Measurements from ENCODE around the gene ZPLD1.

DNA sequence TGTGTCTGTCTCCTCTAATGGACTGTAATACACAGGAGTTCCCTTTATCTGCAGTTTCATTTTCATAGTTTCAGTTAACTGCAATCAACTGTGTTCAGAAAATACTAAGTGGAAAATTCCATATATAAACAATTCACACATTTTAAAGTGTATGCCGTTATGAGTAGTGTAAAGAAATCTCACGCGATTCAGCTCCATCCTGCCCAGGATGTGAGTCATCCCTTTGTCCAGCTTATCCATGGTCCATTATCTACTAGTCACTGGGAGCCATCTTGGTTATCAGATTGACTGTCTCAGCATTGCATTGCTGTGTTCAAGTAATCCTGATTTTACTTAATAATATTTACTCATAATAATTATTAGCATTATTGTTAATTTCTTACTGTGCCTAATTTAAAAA is 14.5 kb downstream of the ZPLD1 start:
- TF ChIP-seq, protein P1, sequence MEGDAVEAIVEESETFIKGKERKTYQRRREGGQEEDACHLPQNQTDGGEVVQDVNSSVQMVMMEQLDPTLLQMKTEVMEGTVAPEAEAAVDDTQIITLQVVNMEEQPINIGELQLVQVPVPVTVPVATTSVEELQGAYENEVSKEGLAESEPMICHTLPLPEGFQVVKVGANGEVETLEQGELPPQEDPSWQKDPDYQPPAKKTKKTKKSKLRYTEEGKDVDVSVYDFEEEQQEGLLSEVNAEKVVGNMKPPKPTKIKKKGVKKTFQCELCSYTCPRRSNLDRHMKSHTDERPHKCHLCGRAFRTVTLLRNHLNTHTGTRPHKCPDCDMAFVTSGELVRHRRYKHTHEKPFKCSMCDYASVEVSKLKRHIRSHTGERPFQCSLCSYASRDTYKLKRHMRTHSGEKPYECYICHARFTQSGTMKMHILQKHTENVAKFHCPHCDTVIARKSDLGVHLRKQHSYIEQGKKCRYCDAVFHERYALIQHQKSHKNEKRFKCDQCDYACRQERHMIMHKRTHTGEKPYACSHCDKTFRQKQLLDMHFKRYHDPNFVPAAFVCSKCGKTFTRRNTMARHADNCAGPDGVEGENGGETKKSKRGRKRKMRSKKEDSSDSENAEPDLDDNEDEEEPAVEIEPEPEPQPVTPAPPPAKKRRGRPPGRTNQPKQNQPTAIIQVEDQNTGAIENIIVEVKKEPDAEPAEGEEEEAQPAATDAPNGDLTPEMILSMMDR (IDR thresholded peaks at IDR 0.05), result no peak
- no peak for TF ChIP-seq EP300 (IDR thresholded peaks at IDR 0.05)
- TF ChIP-seq POLR2A (IDR thresholded peaks at IDR 0.05), result no peak
